ENCODE data around the gene MLIP. TPM values are rescaled to one million over a fixed set of nuclear protein-coding genes. Genes with fewer than 3 reads are reported as not detected.

Gene MLIP
- total and polyA plus RNA-seq, 8 donors: 0.09 to 0.70 (median 0.23) TPM

- DNase-seq: no peak
- no peak for TF ChIP-seq CTCF (IDR thresholded peaks at IDR 0.05)
- H3K4me3 ChIP-seq: no peak overlapping the region
- no peaks in the 10 kb centered on the region for H3K36me3 ChIP-seq
- no peak overlapping the region for H3K27ac ChIP-seq
- intact Hi-C loops (cut with DNase I): no loop called here
- no peaks in the 10 kb centered on the region for H3K27me3 ChIP-seq
- no peaks in the 10 kb centered on the region for H3K9me3 ChIP-seq
- H3K4me1 ChIP-seq: no peaks in the 10 kb centered on the region
- no peak for ATAC-seq
These were observed 28.0 kb upstream of the MLIP start for GRCh38 chr6:54083287-54083686.

- no peak for TF ChIP-seq CTCF (IDR thresholded peaks at IDR 0.05)
- DNase-seq (no peak), ATAC-seq (no peak)
- Histone ChIP-seq H3K27ac (no peak overlapping the region), H3K27me3 (no peaks in the 10 kb centered on the region), H3K4me1 (no peaks in the 10 kb centered on the region), H3K9me3 (no peaks in the 10 kb centered on the region), H3K4me3 (no peak overlapping the region), H3K36me3 (no peaks in the 10 kb centered on the region)
- intact Hi-C loops (cut with DNase I): no loop called here
These were observed 27.0 kb upstream of the MLIP start for GRCh38 chr6:54084231-54084630.

- ATAC-seq (no peak), DNase-seq (no peak)
- intact Hi-C loops (cut with DNase I): no loop called here
- H3K27me3 ChIP-seq: no peaks in the 10 kb centered on the region
- no peak for TF ChIP-seq CTCF (IDR thresholded peaks at IDR 0.05)
- no peaks in the 10 kb centered on the region for H3K4me1 ChIP-seq
- no peaks in the 10 kb centered on the region for H3K9me3 ChIP-seq
- no peak overlapping the region for H3K4me3 ChIP-seq
- H3K27ac ChIP-seq: no peak overlapping the region
- no peaks in the 10 kb centered on the region for H3K36me3 ChIP-seq
These were observed 26.2 kb upstream of the MLIP start for GRCh38 chr6:54085047-54085446.

- H3K36me3 ChIP-seq: no peaks in the 10 kb centered on the region
- ATAC-seq (peak; percentile 62), DNase-seq (peak in 1 of 4 donors; percentile 21)
- no peak for TF ChIP-seq CTCF (IDR thresholded peaks at IDR 0.05)
- H3K27ac ChIP-seq: no peak overlapping the region
- no peak overlapping the region for H3K4me3 ChIP-seq
- intact Hi-C loops (cut with DNase I): no loop called here
- H3K4me1 ChIP-seq: no peaks in the 10 kb centered on the region
- H3K9me3 ChIP-seq: no peaks in the 10 kb centered on the region
- H3K27me3 ChIP-seq: no peaks in the 10 kb centered on the region
These were observed 25.7 kb upstream of the MLIP start for GRCh38 chr6:54085541-54085940.

GRCh38 chr6:54086439-54086838 is 24.8 kb upstream of the MLIP start:
- intact Hi-C loops (cut with DNase I): no loop called here
- H3K27ac ChIP-seq: no peak overlapping the region
- no peak for DNase-seq
- no peak for TF ChIP-seq CTCF (IDR thresholded peaks at IDR 0.05)
- ATAC-seq: no peak
- H3K36me3 ChIP-seq: no peaks in the 10 kb centered on the region
- no peaks in the 10 kb centered on the region for H3K4me1 ChIP-seq
- no peak overlapping the region for H3K4me3 ChIP-seq
- H3K27me3 ChIP-seq: no peaks in the 10 kb centered on the region
- H3K9me3 ChIP-seq: no peaks in the 10 kb centered on the region
